DOHH2 (cell line): ENCODE results near the gene AHSG.

Source experiments
- H3F3A ChIP-seq: fragments of 200-600 bp; sonication (generic), shearing (Covaris generic); 2 replicates; pipeline ENCODE4 v1.6.0; 2016; ENCODE audit warnings: antibody characterized with exemption, mild to moderate bottlenecking; ENCODE audit not compliant: control insufficient read depth, insufficient read depth
- H3K27ac ChIP-seq: fragments of 200-600 bp; sonication (generic); 2 replicates; pipeline ENCODE4 v1.5.1; 2014; ENCODE audit warnings: low read depth, mild to moderate bottlenecking, low read length, moderate library complexity
- H3K27me3 ChIP-seq: fragments of 200-600 bp; sonication (generic); 2 replicates; pipeline ENCODE4 v1.6.1; 2014; ENCODE audit warnings: mild to moderate bottlenecking, low read length, mixed read lengths; ENCODE audit not compliant: control insufficient read depth
- H3K36me3 ChIP-seq: fragments of 200-600 bp; sonication (generic); 2 replicates; pipeline ENCODE4 v1.6.1; 2014; ENCODE audit warnings: mild to moderate bottlenecking, low read length, moderate library complexity, mixed read lengths; ENCODE audit not compliant: control insufficient read depth
- H3K4me1 ChIP-seq: fragments of 200-600 bp; sonication (generic); 2 replicates; pipeline ENCODE4 v1.6.1; 2014; ENCODE audit warnings: mild to moderate bottlenecking, low read length, mixed read lengths; ENCODE audit not compliant: control insufficient read depth
- H3K4me2 ChIP-seq: fragments of 200-600 bp; sonication (generic); 2 replicates; pipeline ENCODE4 v1.6.0; 2014; ENCODE audit warnings: mild to moderate bottlenecking, low read length, moderate library complexity
- H3K4me3 ChIP-seq: fragments of 200-600 bp; sonication (generic); 2 replicates; pipeline ENCODE4 v1.5.1; 2014; ENCODE audit warnings: mild to moderate bottlenecking, low read length, mixed read lengths
- H3K79me2 ChIP-seq: fragments of 200-600 bp; sonication (generic); 2 replicates; pipeline ENCODE4 v1.6.1; 2014; ENCODE audit warnings: mild to moderate bottlenecking, low read length, mixed read lengths; ENCODE audit not compliant: control insufficient read depth
- H3K9me2 ChIP-seq: fragments of 200-600 bp; sonication (generic); replicated peaks from 2 replicates; pipeline ENCODE4 v1.6.1; 2014; ENCODE audit warnings: mild to moderate bottlenecking, low read length, mixed read lengths; ENCODE audit not compliant: control insufficient read depth
- H3K9me3 ChIP-seq: fragments of 200-600 bp; sonication (generic); 2 replicates; pipeline ENCODE4 v1.6.1; 2014; ENCODE audit warnings: antibody characterized with exemption, low read length, mixed read lengths; ENCODE audit not compliant: control insufficient read depth, insufficient read depth
- H4K20me1 ChIP-seq: fragments of 200-600 bp; sonication (generic); 2 replicates; pipeline ENCODE4 v1.6.0; 2014; ENCODE audit warnings: low read depth, mild to moderate bottlenecking, antibody characterized with exemption, low read length, moderate library complexity; ENCODE audit not compliant: control insufficient read depth, insufficient read depth
- CTCF ChIP-seq: fragments of 200-600 bp; sonication (generic); IDR thresholded peaks from one replicate; pipeline ENCODE4 v1.5.1; 2014; ENCODE audit warnings: antibody characterized with exemption, mild to moderate bottlenecking, low read depth, low read length; ENCODE audit not compliant: poor library complexity, severe bottlenecking
- EZH2phosphoT487 ChIP-seq: fragments of 200-600 bp; sonication (generic); IDR thresholded peaks from 2 replicates; pipeline ENCODE4 v1.6.1; 2017; ENCODE audit warnings: borderline replicate concordance, mild to moderate bottlenecking, antibody characterized with exemption, low read length, moderate library complexity, mixed read lengths

Gene AHSG

GRCh38 chr3:186570096-186570940 lies 42.5 kb upstream of the AHSG start, which contains the start of gene DNAJB11:
Gene DNAJB11 (plus strand): TSS chr3:186570720. CDS start chr3:186570898, 178 bp downstream.
- Histone ChIP-seq H3K27me3 (no peaks in the 10 kb centered on the region), H3K9me3 (no peaks in the 10 kb centered on the region), H3K9me2 (no peaks in the 10 kb centered on the region), H3F3A (no peaks in the 10 kb centered on the region; the same call in 1 of the 2 replicates), H3K27ac (peak within 1 kb of the TSS; percentile 56), H3K4me2 (peak within 1 kb of the TSS; percentile 89), H3K36me3 (peaks cover 51% of the 10 kb centered on the region), H3K79me2 (peaks cover 89% of the 10 kb centered on the region), H4K20me1 (no peaks in the 10 kb centered on the region), H3K4me1 (peaks cover 41% of the 10 kb centered on the region), H3K4me3 (peak within 1 kb of the TSS; percentile 99)
- TF ChIP-seq EZH2phosphoT487 (no peak), CTCF (no peak)

GRCh38 chr3:186570941-186571643 lies 41.8 kb upstream of the AHSG start:
- Histone ChIP-seq H3K79me2 (peaks cover 88% of the 10 kb centered on the region), H3K27ac (peak overlapping the region; percentile 30; the same call in 1 of the 2 replicates)

GRCh38 chr3:186571644-186572013 lies 41.2 kb upstream of the AHSG start:
- H3K9me2 ChIP-seq = no peaks in the 10 kb centered on the region
- H3K27ac ChIP-seq = no peak overlapping the region
- H3K4me3 ChIP-seq = peak overlapping the region; percentile 91
- H3K4me2 ChIP-seq = peak overlapping the region; percentile 86
- H3F3A ChIP-seq = no peaks in the 10 kb centered on the region; the same call in 1 of the 2 replicates
- peaks cover 31% of the 10 kb centered on the region for H3K4me1 ChIP-seq
- no peak for TF ChIP-seq EZH2phosphoT487
- TF ChIP-seq CTCF = no peak
- no peaks in the 10 kb centered on the region for H3K9me3 ChIP-seq
- H3K79me2 ChIP-seq = peaks cover 88% of the 10 kb centered on the region
- peaks cover 62% of the 10 kb centered on the region for H3K36me3 ChIP-seq
- no peaks in the 10 kb centered on the region for H3K27me3 ChIP-seq
- H4K20me1 ChIP-seq = no peaks in the 10 kb centered on the region

More at GRCh38 chr3:186570941-186571643, 41.8 kb upstream of the AHSG start:
- Histone ChIP-seq H3K4me3 (peak overlapping the region; percentile 91), H3K9me2 (no peaks in the 10 kb centered on the region), H3K9me3 (no peaks in the 10 kb centered on the region), H4K20me1 (no peaks in the 10 kb centered on the region), H3K4me1 (peaks cover 35% of the 10 kb centered on the region), H3K36me3 (peaks cover 56% of the 10 kb centered on the region), H3K27me3 (no peaks in the 10 kb centered on the region), H3K4me2 (peak overlapping the region; percentile 86), H3F3A (no peaks in the 10 kb centered on the region; the same call in 1 of the 2 replicates)
- TF ChIP-seq CTCF = no peak
- TF ChIP-seq EZH2phosphoT487 = no peak
